Gastrocnemius medialis (tissue), 4 donors: ENCODE measurements around the gene PLSCR5.

Experiments used
- CTCF ChIP-seq, 5 experiments: fragments of 450-650 bp in 3 of 5; fragments of 200-600 bp in 2 of 5; sonication (generic) in 2 of 5; IDR thresholded peaks in 4 of 5; conservative IDR thresholded peaks in 1 of 5; 1 replicate in 4 of 5; 2 replicates in 1 of 5; pipeline ENCODE4 v1.5.1; 2016 to 2019; ENCODE audit warnings: antibody characterized with exemption in 5 of 5, mild to moderate bottlenecking in 3 of 5, moderate library complexity in 3 of 5
- POLR2A ChIP-seq, 2 donors: fragments of 450-650 bp; IDR thresholded peaks; one replicate each; pipeline ENCODE4 v1.6.1; 2017; ENCODE audit warnings: antibody characterized with exemption in 2 of 2, mild to moderate bottlenecking in 2 of 2, moderate library complexity in 2 of 2

- TF ChIP-seq POLR2A (IDR thresholded peaks at IDR 0.05) = no peak
- no peak for TF ChIP-seq CTCF (IDR thresholded peaks at IDR 0.05 in 4 of 5, conservative IDR thresholded peaks at IDR 0.05 in 1 of 5)
Observed at GRCh38 chr3:146560678-146561077, 44.5 kb downstream of the PLSCR5 start.
